Lower leg skin (tissue), 4 donors: ENCODE measurements around the gene OMA1. TPM values are rescaled to one million over a fixed set of nuclear protein-coding genes. Genes with fewer than 3 reads are reported as not detected.
A peak's percentile ranks its signal among the peaks of the same experiment; 100 is the strongest.

Source experiments
- DNase-seq, 2 donors: peaks; one replicate each; pipeline ENCODE4 v3.0.0-alpha.2; 2019; ENCODE audit warnings: low spot score in 2 of 2
- H3K4me3 ChIP-seq: fragments of 200-600 bp; sonication (generic); 2 replicates; pipeline ENCODE4 v1.5.1; 2017; ENCODE audit warnings: mild to moderate bottlenecking, low read depth; ENCODE audit not compliant: poor library complexity, severe bottlenecking
- POLR2A ChIP-seq, 2 donors: fragments of 450-650 bp; IDR thresholded peaks; one replicate each; pipeline ENCODE4 v1.6.1; 2016 to 2017; ENCODE audit warnings: antibody characterized with exemption in 2 of 2, mild to moderate bottlenecking in 1 of 2, moderate library complexity in 1 of 2
- WGBS, 2 donors: methylation state at CpG; one replicate each; pipeline ENCODE4 v1.1.5; 2018; 5-methylcytosine and 5-hydroxymethylcytosine counted together
- intact Hi-C: fragments of 100-400 bp; cut with DNase I; formaldehyde crosslinking; loops from one replicate; pipeline ENCODE4 v1.15.0; 2023; ENCODE audit warnings: low total_unique reads
- total RNA-seq, 4 donors: library from RNA; depleted of rRNA; stranded (reverse); fragments of >200 nt; gene quantifications; one replicate each; pipeline ENCODE4 v1.1.0, GENCODE V29; 2016
- TF ChIP-seq, protein P1 (sequence below), 3 donors: fragments of 450-650 bp; IDR thresholded peaks; one replicate each; pipeline ENCODE4 v1.5.1; 2016; ENCODE audit warnings: antibody characterized with exemption in 3 of 3, mild to moderate bottlenecking in 3 of 3, moderate library complexity in 2 of 3

OMA1 gene
- total RNA-seq, 4 donors from 2014 or later = 14.3 to 25.2 (median 20.0) TPM

DNA sequence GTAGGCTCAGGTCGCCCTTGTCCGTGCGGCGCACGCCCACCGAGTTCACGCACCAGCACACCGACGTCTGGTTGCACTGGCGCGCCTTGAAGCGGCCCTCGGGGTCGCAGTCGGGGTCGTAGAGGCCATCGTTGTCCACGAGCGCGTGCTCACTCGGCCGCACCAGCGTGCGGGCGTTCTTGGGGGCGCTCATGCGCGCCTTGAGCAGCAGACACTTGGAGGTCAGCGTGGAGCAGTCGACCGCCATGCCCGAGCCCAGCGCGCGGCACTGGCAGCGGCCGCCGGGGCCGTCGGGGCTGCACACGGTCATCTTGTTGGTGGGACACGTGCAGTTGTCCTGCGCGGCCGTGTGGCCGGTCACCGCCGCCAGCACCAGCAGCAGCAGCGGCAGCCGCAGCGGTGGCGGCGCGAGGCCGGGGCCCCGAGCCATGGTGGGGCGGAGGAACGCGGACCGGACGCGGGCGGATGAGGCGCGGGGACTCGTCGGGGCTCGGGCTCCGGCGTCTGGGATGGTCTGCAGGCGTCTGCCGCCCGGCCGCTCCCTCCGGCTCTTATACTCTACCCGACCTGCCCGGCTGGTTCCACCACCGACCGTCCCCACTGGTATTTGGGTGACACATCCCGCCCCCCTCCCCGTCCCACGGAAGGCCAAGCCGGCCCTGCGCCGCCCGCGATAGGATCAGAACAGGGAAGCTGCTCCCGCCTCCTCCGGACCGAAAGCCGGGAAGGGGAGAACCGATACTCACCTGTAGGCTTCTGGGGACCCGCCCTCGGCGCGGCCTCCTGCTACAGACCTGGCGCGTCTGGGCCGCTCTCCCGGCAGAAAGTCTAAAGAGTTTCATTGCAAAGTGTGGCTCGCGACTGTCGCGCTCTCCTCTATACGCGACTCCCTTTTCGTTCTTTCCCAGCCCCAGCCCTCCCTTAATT is 30.5 kb upstream of the OMA1 start, which contains the start of gene TACSTD2:
TSS of gene TACSTD2 (minus strand) at position 526 of the 927 bp plus-strand sequence. CDS start at position 430, 96 bp downstream.
- peak within 1 kb of the TSS; percentile 16 for H3K4me3 ChIP-seq
- WGBS, 2 donors = 6 to 11% methylated on average over 37 to 65 of the region's 107 CpGs
- TF ChIP-seq, protein P1, sequence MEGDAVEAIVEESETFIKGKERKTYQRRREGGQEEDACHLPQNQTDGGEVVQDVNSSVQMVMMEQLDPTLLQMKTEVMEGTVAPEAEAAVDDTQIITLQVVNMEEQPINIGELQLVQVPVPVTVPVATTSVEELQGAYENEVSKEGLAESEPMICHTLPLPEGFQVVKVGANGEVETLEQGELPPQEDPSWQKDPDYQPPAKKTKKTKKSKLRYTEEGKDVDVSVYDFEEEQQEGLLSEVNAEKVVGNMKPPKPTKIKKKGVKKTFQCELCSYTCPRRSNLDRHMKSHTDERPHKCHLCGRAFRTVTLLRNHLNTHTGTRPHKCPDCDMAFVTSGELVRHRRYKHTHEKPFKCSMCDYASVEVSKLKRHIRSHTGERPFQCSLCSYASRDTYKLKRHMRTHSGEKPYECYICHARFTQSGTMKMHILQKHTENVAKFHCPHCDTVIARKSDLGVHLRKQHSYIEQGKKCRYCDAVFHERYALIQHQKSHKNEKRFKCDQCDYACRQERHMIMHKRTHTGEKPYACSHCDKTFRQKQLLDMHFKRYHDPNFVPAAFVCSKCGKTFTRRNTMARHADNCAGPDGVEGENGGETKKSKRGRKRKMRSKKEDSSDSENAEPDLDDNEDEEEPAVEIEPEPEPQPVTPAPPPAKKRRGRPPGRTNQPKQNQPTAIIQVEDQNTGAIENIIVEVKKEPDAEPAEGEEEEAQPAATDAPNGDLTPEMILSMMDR (IDR thresholded peaks at IDR 0.05) = no peak
- no peak for TF ChIP-seq POLR2A (IDR thresholded peaks at IDR 0.05)
- peak; percentile 64 to 93 for DNase-seq
- intact Hi-C loops = no loop called here

GRCh38 chr1:58576325-58576726 is 29.8 kb upstream of the OMA1 start:
- 1% methylated on average over 13 to 16 of the region's 43 CpGs for WGBS, 2 donors
- DNase-seq = no peak
- H3K4me3 ChIP-seq = peak overlapping the region; percentile 16
- no peak for TF ChIP-seq POLR2A (IDR thresholded peaks at IDR 0.05)
- TF ChIP-seq, protein P1 (IDR thresholded peaks at IDR 0.05) = no peak
- intact Hi-C loops = no loop called here

DNA sequence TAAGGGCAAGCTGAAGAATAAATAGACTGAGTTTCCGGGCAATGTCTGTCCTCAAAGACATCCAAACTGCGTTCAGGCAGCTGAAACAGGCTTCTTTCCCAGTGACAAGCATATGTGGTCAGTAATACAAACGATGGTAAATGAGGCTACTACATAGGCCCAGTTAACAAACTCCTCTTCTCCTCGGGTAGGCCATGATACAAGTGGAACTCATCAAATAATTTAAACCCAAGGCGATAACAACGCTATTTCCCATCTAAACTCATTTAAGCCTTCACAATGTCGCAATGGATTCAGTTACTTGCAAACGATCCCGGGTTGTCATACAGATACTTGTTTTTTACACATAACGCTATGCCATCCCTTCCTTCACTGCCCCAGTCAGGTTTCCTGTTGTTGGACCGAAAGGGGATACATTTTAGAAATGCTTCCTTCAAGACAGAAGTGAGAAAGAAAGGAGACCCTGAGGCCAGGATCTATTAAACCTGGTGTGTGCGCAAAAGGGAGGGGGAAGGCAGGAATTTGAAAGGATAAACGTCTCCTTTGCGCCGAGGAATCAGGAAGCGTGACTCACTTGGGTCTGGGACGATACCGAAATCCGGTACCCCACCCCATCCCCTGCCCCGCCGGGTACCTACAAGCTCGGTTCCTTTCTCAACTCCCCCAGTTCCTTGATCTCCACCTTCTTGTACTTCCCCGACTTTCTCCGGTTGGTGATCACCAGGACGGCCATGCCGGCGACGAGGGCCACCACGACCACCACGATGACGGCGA is 29.2 kb upstream of the OMA1 start:
- TF ChIP-seq, protein P1 (IDR thresholded peaks at IDR 0.05) = no peak
- no peak for TF ChIP-seq POLR2A (IDR thresholded peaks at IDR 0.05)
- peak overlapping the region; percentile 16 for H3K4me3 ChIP-seq
- intact Hi-C loops = no loop called here
- 22 to 31% methylated on average over 32 of the region's 32 CpGs for WGBS, 2 donors
- no peak for DNase-seq

DNA sequence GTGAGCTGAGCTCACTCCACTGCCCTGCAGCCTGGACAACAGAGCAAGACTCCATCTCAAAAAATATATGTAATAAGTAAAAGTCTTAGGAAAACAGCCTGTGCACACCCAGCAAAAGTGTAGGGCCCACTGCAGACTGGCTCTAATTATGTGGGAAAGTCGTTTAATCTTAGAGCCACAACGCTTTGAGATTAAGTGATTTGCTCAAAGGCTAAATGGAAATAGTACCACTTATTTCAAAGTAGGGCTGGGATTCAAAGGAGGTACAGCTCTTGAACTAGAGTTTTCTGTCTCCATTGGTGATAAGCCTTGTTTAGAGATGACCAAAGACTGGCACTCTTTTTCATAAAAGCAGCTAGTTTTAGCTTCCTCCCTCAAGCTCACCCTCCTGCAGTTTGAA is 28.3 kb upstream of the OMA1 start:
- TF ChIP-seq POLR2A (IDR thresholded peaks at IDR 0.05) = no peak
- TF ChIP-seq, protein P1 (IDR thresholded peaks at IDR 0.05) = no peak
- DNase-seq = no peak
- H3K4me3 ChIP-seq = no peak overlapping the region
- intact Hi-C loops = no loop called here
- WGBS, 2 donors = 43 to 65% methylated on average over 2 of the region's 2 CpGs

DNA sequence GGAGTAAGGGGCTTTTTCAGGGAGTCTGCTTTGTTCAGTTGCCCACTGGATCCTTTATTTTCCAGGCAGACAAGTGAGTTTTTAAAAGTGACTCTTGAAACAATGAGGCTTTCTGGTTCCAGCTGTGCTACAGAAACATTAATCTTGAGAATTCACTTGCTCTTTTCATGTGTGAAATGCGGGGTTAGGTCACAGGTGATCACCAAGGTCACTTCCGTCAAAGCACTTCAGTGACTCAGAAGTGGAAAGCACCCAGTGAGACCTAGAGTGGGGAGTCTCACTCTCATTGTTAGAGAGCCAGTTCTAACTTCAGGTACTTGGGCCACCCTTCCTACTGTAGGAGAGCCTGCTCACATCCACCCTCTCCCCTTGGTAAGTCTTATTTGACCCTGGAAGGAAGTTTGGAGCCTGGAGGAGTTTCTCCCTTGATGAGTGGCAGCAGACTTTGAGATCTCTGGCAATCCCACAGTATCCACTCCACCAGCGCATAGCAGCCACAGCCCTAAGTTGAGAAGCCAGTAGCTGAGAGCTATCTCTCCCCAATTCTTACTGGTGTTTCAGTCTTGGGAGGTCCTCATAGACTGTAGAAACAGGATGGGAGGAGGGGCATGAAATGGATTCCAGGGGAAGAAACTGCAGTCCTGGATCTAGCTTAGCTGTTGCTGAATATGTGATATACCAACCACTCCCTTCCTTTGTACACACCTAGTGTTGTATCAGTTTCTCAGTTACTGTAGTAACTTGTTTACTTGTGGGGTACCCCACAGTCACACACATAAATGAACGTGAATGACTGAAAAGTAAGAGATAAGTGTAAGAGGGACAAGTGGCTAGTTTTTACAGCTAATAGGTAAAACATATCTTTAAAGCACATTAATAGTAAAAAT is 27.4 kb upstream of the OMA1 start:
- no peak overlapping the region for H3K4me3 ChIP-seq
- no peak for DNase-seq
- 41 to 49% methylated on average over 4 of the region's 4 CpGs for WGBS, 2 donors
- intact Hi-C loops = no loop called here
- TF ChIP-seq POLR2A (IDR thresholded peaks at IDR 0.05) = no peak
- TF ChIP-seq, protein P1 (IDR thresholded peaks at IDR 0.05) = no peak
